SK-N-SH treated with all-trans-retinoic acid at 6 μM for 48 hours (cell line): ENCODE data around the gene OR56B4.

Experiments used
- CSDC2 ChIP-seq: fragments of 250-450 bp; sonication (Bioruptor Pico); IDR thresholded peaks from 2 replicates; pipeline ENCODE4 v1.5.0; 2020; ENCODE audit warnings: mild to moderate bottlenecking, moderate library complexity
- ESRRG ChIP-seq: fragments of 250-450 bp; sonication (Bioruptor Pico); IDR thresholded peaks from 2 replicates; pipeline ENCODE4 v1.6.1; 2021; ENCODE audit warnings: mild to moderate bottlenecking
- ISL1 ChIP-seq: fragments of 250-450 bp; sonication (Bioruptor Pico); IDR thresholded peaks from 2 replicates; pipeline ENCODE4 v2.1.2; 2022; ENCODE audit warnings: mild to moderate bottlenecking, moderate library complexity
- OSR1 ChIP-seq: fragments of 250-450 bp; sonication (Bioruptor Pico); IDR thresholded peaks from 2 replicates; pipeline ENCODE4 v1.8.0; 2022; ENCODE audit warnings: moderate library complexity, mild to moderate bottlenecking, inconsistent platforms
- PATZ1 ChIP-seq: fragments of 250-450 bp; sonication (Bioruptor Pico); IDR thresholded peaks from 2 replicates; pipeline ENCODE4 v1.8.0; 2020; ENCODE audit warnings: mild to moderate bottlenecking, moderate library complexity, borderline replicate concordance
- TOX ChIP-seq: fragments of 250-450 bp; sonication (Bioruptor Pico); IDR thresholded peaks from 2 replicates; pipeline ENCODE4 v1.8.0; 2021; ENCODE audit warnings: mild to moderate bottlenecking, moderate library complexity, borderline replicate concordance
- ZNF565 ChIP-seq: fragments of 450-650 bp; formaldehyde crosslinking; conservative IDR thresholded peaks from 2 replicates; pipeline ENCODE4 v1.5.0; 2020; ENCODE audit warnings: low read depth, mild to moderate bottlenecking, moderate library complexity

- TF ChIP-seq ESRRG (CRISPR knock-in tag) = no peak
- TF ChIP-seq PATZ1 = no peak
- no peak for TF ChIP-seq OSR1 (CRISPR knock-in tag)
- TF ChIP-seq ZNF565 (CRISPR knock-in tag) = no peak
- TF ChIP-seq TOX (CRISPR knock-in tag) = no peak
- no peak for TF ChIP-seq ISL1 (CRISPR knock-in tag)
- no peak for TF ChIP-seq CSDC2 (CRISPR knock-in tag)
Measured at GRCh38 chr11:6111673-6112072, 4.2 kb downstream of the OR56B4 start.
